HG02678 (cell line): Measurements from ENCODE around the gene DOK6.

Source experiments
- ATAC-seq: cut with Tn5 transposase; IDR thresholded peaks from one replicate; pipeline ENCODE4 v1.9.1; 2021; ENCODE audit warnings: mild to moderate bottlenecking, moderate library complexity; ENCODE audit not compliant: unreplicated experiment

The DOK6 gene

DNA sequence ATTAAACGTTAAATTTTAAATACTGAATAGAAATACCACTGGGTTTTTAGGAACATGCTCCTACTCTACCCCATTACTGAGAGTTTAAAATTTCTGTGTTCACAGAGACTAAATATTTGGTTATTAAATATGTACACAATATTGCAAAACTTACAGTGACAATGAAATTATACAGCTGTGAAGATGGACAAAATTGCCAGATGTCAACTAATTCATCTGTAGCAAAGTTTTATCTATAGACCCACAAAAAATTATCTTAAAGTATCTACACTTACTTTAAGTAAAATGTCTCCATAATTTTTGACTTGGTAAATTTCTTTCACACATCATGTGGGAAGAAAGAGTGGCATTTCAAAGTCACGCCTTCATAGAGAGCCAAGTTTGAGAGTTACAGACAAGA lies 333.8 kb downstream of the DOK6 start:
- no peak for ATAC-seq

DNA sequence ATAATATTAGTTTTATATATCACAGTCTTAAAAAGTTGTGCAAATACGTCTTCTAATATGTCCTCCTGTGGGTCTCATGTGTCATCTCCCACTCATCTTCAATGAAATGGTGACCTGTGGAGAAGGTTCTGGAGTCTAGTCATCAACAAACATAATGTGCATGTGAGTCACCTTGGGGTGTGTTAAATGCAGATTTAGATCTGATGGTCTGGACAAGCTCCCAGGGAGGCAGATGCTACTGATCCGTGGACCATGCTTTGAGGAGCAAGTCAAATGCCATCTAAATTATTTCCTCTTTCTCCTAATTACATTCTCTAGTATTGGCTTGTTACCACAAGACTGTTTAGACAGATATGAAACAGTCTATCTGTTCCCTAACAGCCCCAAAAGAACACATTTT lies 336.0 kb downstream of the DOK6 start:
- ATAC-seq, result no peak

DNA sequence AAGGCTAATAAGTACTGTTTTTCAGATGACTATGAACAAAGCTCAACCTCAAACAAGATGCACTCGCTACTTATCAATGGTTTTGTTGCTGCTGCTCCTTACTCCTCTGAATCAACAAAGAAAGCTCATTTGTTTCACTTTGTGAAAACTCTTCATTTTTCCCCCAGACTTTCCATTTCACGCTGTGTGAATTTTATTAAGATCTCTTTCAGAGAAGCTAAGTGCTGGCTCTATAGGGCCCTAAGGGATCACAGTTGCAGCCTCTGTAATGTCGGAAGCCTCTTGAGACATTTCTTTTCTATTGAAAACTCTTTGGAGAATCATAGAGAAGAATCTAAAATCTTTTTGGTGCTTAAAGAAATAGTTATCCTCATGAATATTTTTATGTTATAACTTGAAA lies 337.2 kb downstream of the DOK6 start:
- no peak for ATAC-seq

DNA sequence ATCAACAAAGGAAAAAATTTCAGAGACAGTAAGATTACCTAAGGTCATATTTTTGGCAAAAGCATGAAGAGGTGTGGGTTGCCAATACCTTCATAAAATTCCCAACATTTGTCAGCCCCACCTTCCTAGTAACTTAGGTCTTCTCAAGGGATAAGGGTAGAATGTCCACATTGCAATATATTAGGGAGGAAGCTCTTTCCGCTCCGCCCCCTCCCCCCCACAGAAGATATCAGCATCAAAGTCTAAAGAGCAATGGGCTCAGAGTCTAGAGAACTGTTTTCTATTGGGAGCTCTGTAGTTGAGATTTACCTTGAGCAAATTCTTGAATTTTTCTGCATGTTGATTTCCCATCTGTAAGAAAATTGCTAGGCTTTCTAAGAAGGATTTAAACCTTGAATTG lies 346.7 kb downstream of the DOK6 start:
- ATAC-seq, result no peak

DNA sequence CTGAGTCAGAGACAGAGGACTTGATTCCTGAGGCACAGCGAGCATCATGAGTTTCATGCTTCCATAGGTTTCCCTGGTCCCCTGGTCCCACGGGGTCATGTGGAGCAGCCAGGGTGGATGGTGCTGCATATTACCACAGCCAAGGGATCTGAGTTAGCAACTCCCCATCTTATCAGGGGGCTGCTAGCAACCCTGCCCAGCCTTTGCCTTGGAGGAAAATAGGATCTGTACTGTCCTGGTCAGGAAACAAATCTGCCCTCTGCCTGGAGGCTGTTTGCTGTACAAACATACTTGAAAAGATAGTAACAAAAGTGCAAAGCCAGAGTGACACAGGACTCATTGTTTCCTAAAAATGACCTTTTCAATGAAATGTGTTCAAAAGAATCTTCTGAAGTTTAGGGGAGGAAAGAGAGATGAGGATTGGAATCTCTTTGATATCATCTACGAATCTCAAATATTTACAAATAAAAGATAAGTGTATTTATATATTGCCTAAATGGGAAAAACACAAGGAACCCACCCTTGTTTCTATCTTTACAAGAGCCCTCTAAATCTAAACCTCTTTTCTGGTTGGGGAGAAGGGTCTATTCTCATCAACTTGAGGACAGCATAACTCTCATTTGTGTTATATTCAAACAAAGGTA lies 352.2 kb downstream of the DOK6 start:
- no peak for ATAC-seq

DNA sequence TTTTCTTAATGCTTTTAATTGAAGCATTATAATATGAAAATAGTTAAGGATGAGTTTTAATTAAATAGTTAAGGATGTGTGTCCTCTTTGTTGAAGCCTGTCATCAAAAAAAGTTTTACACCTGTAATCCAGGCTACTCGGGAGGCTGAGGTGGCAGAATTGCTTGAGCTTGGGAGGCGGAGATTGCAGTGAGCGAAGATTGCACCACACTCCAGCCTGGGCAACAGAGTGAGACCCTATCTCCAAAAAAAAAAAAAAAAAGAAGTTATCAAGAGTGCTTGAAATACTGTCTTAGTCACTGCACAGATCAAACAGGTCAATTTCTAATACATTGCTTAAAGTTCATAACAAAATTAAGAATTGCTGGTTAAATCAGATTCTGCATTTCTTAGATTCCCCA lies 353.4 kb downstream of the DOK6 start:
- ATAC-seq, result no peak

DNA sequence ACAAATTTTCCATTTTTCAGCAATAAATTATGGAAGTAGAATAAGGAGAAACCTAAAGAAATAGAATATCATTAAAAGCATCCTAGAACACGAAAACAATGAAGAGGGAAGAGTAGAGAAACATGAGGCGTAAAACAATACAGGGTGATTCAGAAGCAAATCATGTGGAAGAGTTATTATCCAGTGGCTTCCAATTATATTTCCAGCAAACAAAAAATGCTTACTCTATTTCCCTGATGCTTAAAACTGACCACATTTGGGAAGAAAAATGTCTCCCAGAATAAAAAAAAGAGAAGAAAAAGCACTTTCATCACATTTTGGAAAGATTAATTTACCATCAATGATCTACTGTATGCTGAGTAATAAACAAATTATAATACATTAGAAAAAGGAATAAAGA lies 354.4 kb downstream of the DOK6 start:
- no peak for ATAC-seq

DNA sequence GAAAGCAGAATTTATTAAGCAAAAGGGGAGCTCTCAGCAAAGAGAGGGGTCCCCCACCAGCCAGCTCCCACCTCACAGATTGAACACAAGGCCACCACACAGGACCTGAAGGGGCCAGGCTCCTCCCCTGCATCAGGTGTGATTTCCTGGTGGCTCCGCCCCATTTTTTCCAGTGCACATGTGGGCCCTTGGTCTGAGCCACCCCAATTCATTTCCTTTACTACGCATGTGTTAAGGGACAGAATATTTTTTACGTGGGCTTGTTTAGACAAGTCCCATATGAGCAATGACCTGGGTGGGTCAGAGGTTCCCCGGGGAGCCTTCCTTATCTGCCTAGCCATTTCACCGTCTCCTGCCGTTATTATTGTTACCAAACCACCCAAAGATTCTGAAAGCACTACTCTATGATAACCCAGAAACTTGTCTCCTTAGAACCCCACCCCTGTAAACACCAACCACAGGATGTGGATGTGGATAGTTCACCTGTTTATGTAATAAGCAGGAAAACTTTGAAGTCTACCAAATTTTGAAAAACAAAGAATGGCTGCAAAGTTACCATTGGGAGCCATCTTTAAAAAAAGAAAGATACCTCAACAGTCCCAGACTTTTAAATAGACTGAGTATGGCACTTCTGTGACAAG lies 355.3 kb downstream of the DOK6 start:
- ATAC-seq, result no peak

DNA sequence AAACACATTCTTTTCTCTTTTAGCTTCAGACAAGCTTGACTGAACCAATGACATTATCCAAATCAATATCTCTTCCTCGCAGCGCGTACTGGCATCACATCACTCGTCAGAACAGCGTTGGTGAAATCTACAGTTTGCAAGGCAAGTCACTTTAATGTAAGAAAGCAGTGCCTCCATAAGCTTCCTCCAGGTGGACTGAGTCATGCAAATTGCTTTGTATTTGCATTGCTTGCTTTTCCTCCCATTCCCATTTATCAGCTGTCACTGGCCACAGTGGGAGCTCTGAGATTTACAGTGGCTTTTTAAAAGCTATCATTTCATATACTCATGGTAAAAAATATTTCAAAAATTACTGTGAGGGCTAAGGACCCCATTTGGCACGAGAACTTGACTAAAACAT lies 357.0 kb downstream of the DOK6 start:
- no peak for ATAC-seq

DNA sequence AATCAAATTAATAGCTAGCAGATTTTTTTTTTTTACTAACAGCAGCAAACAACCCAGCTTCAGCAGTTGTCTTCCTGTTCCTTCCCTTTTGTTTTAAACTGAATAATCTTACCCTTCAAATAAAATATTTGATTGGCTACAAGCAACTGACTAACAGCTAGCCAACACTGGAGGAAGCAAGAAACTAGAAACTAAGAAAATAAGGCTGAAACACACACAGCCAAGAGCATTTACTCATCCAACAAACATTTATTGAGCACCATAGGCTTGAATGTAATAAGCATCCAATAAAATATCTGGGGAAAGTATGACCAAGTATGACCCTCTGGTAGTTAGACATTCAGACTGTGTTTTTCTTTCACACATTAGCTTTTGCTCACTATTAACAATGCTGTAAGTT lies 357.8 kb downstream of the DOK6 start:
- no peak for ATAC-seq

DNA sequence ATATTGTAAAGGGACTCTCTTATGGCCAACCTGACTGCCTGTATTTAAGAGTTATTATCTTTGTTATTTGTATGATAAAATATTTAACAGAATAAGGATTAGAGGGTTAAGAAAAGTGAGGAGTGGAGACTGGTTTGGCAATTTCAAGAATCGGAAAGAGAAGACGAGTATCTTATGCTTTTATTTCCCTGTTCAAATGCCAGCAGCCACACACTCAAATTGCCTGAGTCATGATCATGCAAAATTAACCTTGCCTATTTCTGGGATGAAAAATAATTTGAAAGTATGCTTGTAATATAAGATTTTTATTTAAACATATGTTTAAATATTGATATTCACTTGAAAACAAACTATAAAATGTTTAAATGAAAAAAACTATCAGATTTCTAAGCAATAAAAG lies 358.4 kb downstream of the DOK6 start:
- no peak for ATAC-seq

DNA sequence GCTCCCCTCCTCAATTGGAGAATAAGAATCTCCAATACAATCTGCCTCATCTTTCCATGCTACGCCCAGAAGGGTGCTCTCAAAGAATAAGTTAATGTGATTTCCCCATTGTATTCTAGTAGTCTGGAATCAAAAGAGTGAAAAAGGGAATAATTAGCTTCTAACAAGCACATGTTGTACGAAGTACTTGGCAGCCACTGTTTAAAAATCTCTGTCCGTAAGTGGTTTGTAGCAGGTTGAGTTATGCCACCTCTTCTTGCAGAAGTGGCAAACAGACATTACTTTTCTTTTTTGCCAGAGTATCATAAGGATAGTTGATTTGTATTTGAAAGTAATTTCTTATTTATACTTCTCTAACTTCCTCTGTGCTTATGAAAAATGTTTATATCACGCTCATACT lies 362.3 kb downstream of the DOK6 start:
- no peak for ATAC-seq

DNA sequence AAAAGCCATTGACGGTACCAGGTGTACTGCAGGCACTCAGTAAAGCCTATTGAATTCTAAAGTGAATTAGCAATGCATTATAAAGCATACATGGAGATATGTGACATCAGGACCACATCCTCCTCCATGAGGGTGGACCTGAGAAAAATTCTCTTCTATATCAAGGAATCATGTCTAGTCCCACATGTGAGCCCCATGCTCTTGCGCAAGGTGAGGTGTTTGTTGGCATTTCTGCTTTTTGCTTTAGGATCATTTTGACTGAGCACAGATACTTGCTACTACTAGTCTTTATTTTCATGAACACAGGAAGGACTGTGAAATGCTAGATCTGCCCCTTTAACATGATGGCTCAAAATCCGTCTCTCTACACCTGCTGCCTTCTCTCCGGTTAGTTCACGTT lies 363.1 kb downstream of the DOK6 start:
- no peak for ATAC-seq

DNA sequence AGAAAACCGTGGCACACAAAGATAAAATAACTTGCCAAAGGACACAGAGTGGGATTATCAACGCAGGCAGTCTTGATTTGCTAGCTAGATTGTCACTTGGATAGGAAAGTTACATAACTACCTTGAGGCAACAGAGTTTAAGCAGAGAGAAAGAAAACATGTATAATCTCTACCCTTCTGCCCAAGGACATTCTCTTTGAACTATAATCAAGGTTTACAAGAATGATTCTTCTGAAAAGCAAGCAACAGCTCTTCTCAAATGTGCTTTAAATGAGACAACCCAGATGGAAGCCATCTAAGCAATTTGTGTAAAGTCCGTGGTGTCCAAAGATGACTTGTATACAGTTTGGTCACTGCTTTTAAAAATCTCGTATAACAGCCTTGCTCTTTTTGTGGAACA lies 369.6 kb downstream of the DOK6 start:
- no peak for ATAC-seq

DNA sequence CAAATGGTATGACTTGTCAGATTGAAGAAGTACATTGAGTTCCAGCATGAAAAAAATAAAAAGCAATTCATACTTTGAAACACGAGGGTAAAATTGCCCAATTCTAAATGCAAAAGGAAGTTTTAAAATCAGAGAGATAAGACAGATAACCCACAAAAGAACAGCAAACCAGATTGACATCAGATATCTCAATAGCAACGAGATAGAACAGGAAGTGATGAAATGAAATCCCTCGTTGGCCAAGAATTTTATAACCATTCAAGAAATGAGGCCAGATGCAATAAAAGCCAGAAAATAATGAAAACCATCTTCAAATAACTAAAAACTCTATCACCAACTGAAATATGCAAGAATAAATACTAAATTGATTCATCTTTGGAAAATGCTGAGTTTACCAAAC lies 374.1 kb downstream of the DOK6 start:
- no peak for ATAC-seq

DNA sequence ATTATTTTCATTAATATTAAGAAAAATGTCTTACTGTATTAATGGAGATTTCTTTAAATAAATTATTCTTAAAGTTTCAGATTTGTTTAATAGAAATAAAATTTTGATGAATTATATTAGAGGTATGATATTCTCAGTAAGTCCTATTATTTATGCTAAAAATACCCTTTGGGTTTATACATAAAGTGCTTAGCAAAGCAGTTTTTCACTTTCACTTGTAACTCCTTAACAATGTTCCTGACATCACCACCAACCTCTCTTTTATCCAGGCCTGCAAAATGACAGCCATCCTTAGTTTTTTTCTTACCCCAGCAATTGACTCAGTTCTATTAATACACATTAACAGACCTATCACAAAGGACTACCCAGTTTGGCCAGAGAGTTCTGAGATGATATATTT lies 376.6 kb downstream of the DOK6 start:
- ATAC-seq, result no peak

DNA sequence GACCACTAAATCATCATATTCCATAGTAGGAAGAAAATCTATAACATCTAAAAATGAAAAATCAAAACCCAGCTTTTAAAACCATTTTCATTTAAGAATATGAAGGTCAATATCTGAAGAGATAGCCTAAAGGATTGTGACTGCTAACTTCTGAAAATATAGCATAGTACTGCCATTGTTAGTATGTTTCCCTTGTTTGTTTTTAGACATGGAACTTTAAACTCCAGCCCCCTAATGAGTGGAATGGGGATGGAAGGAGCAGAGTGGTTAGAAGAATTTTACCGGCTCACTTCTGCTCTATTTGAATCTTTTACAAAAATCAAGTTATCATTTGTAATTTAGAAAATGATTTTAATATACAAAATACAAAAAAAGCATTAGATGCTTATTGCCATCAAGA lies 378.0 kb downstream of the DOK6 start:
- ATAC-seq, result no peak

DNA sequence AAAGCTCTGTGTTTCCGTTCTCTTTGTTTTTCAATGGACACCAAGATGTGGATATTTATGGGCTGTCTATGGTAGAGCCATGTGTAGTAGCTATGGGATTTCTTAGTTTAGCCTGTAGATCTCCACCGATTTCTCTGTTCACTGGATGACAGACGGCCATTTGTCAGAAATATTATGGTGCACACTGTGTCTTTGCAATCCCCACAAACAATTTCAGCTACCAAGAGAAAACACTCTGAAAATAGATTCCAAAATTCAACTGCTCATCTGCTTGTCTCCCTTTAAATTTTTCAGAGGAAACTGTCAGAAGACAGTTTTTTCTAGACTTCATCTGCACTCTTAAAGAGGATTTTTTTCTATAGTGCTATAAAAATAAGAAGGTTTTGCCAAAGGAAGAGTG lies 380.2 kb downstream of the DOK6 start:
- no peak for ATAC-seq

DNA sequence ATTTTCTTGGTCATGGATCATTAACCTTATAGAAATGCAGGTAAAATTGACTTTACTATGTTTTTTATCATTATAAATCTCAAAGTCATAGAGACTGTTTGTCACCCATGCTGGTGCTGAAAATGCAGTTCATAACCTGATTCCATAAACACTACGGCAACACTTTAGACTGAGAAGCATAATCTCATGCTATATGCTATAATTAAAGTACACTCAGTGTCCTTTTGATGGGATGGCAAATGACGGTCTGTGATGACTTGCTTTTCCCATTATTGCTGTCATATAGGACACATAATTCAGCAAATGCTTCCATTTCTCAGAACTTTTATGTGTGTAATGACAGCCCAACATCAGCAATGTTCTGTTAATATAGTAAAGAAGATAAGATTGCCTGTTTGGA lies 384.1 kb downstream of the DOK6 start:
- ATAC-seq, result no peak

DNA sequence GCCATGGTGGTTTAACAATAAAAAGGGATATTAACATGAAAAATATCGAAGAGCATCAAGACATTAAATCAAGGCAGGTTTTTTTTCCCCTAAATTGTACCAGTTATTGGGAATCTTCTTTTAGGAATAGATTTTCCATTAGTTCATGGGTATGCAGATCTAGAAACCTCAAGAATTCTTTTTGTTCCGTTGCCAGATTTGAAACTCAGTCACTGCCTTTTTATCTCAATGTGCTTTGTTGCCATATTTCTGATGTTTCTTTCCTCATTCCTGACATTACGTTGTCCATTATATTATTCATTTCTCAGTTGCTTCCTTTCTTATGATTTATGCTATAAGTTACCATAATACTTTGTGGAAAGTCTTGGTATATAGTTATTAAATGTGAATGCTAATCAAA lies 384.8 kb downstream of the DOK6 start:
- no peak for ATAC-seq

DNA sequence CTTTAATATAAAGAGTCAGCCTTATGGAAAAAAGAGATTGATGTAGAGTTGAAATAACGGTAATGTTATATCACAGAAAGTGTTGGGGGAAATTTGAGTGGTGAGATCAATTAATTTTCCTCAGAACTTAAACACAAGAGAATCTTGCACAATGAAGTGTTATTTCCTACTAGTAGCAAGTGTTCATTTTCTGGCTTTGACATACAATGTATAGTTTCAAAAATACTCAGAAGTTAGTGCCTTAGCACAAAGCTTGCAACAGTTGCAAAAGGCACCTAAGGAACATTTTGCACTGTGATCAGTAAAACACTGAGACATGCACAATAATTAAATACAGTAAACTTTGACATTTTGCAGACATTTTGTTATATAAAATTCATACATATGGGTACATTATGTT lies 385.7 kb downstream of the DOK6 start:
- ATAC-seq, result no peak

DNA sequence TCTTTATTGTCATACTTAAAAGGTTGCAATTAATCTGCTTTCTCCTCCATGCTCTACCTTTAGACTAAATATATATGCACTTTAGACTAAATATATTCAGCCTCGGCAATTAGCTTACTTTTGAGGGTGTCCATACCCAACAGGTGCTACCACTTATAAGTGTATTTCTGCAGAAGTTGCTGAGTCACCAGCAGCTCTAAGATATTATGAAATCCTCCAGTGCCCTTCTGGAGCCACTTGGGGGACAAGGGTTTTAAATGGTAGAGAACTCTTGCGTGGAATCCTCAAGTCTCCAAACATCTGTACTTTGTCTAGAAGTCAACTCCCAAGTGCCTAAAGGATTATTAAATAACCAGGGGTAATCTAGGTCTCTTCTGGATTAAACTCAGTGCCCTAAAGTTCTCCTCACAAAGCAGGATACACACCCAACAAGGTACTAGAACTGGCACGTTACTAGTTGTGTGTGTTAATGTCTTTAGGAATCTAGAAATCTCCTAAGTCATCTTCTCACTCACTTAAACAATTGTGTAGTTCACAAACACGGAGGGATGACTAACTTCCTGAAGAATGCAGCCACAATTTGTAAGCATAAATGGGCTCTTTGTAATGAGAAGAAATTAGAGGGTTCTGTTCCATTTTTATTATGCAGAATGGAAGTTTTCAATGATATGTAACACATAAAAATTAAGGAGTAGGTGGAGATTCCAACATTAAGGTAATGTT lies 387.3 kb downstream of the DOK6 start:
- ATAC-seq, result no peak

DNA sequence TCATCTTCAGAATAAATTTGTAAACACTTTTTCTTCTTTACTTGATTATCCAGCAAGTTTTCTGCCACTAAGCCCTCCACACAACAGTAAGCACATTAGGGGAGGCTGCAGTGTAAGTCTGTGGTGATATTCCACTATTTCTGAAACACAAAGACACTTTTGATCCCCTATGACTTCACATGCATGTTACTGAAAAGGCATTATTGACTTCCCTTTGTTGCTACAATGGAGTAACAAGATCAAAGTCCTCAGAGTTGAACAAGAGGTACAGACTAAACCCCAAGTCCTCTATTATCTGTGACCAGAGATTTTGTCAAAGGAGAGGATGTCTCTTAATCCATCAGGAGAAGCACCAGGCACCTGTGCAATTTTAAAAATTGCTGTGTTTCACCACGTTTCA lies 389.1 kb downstream of the DOK6 start:
- no peak for ATAC-seq
